ENCODE results near the gene HSPA8.
"Not testable (repeated sequence)": the region's sequence is repeated elsewhere in the genome, so short reads cannot be mapped to it uniquely, and the experiment has no call there.

GRCh38 chr11:123059041-123059920 lies 2.7 kb downstream of the HSPA8 start:
- not testable (repeated sequence) for TF ChIP-seq CTCF (conservative IDR thresholded peaks at IDR 0.05; ENCODE audit: low read depth in 2 of 2); EZH2 (IDR thresholded peaks at IDR 0.05; ENCODE audit: low read depth, unreplicated experiment); EZH2phosphoT487 (IDR thresholded peaks at IDR 0.05; ENCODE audit: unreplicated experiment)
